ENCODE data around the gene ACOT9. TPM values are rescaled to one million over a fixed set of nuclear protein-coding genes. Genes with fewer than 3 reads are reported as not detected.

ACOT9 gene
- total and polyA plus RNA-seq, 2 experiments from 2014 or later = 28.5 to 34.3 TPM

DNA sequence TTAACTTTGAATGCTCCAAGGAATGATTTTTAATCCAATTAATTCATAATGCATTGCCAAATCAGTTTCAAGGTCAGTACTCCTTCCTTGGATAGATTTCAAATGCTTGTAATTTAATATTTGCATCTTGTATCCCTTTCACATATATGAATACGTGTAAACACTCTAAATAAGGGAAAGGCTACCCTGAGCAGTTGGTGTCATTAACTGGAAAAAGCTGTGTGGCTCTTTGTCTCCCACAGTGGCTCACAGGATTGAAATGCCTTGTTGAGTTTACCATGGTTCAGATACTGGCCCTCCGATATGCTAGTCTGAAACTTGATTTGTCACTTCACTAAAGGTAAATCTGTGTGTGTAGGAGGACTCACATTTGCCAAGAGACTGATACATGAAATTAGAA lies 16.7 kb upstream of the ACOT9 start:
- no peak overlapping the region for H3K4me2 ChIP-seq
- Mint-ChIP-seq H3K27me3 (ENCODE audit: insufficient read depth, low read depth, poor library complexity) (no peaks in the 10 kb centered on the region), H3K36me3 (ENCODE audit: low read depth) (no peaks in the 10 kb centered on the region), H3K27ac (no peak overlapping the region), H3K4me3 (no peak overlapping the region), H3K4me1 (peaks cover 8% of the 10 kb centered on the region), H3K9me3 (no peaks in the 10 kb centered on the region)
- peaks cover 5% of the 10 kb centered on the region; the same call in 1 of the 2 replicates for H3K4me1 ChIP-seq (ENCODE audit: insufficient read depth)
- no peak for ATAC-seq
- H4K20me1 ChIP-seq (replicated peaks; ENCODE audit: insufficient read depth) = no peaks in the 10 kb centered on the region
- H2AFZ ChIP-seq = no peak overlapping the region
- H3K36me3 ChIP-seq (ENCODE audit: insufficient read depth) = no peaks in the 10 kb centered on the region
- no peak overlapping the region for H3K4me3 ChIP-seq
- H3K27ac ChIP-seq (ENCODE audit: low read depth) = no peak overlapping the region
- H3K9me2 ChIP-seq (ENCODE audit: insufficient read depth) = no peaks in the 10 kb centered on the region
- no peak for TF ChIP-seq NANOG (IDR thresholded peaks at IDR 0.05; ENCODE audit: borderline replicate concordance)
- no peak for TF ChIP-seq EZH2phosphoT487 (IDR thresholded peaks at IDR 0.05; ENCODE audit: unreplicated experiment)
- TF ChIP-seq, protein P1, sequence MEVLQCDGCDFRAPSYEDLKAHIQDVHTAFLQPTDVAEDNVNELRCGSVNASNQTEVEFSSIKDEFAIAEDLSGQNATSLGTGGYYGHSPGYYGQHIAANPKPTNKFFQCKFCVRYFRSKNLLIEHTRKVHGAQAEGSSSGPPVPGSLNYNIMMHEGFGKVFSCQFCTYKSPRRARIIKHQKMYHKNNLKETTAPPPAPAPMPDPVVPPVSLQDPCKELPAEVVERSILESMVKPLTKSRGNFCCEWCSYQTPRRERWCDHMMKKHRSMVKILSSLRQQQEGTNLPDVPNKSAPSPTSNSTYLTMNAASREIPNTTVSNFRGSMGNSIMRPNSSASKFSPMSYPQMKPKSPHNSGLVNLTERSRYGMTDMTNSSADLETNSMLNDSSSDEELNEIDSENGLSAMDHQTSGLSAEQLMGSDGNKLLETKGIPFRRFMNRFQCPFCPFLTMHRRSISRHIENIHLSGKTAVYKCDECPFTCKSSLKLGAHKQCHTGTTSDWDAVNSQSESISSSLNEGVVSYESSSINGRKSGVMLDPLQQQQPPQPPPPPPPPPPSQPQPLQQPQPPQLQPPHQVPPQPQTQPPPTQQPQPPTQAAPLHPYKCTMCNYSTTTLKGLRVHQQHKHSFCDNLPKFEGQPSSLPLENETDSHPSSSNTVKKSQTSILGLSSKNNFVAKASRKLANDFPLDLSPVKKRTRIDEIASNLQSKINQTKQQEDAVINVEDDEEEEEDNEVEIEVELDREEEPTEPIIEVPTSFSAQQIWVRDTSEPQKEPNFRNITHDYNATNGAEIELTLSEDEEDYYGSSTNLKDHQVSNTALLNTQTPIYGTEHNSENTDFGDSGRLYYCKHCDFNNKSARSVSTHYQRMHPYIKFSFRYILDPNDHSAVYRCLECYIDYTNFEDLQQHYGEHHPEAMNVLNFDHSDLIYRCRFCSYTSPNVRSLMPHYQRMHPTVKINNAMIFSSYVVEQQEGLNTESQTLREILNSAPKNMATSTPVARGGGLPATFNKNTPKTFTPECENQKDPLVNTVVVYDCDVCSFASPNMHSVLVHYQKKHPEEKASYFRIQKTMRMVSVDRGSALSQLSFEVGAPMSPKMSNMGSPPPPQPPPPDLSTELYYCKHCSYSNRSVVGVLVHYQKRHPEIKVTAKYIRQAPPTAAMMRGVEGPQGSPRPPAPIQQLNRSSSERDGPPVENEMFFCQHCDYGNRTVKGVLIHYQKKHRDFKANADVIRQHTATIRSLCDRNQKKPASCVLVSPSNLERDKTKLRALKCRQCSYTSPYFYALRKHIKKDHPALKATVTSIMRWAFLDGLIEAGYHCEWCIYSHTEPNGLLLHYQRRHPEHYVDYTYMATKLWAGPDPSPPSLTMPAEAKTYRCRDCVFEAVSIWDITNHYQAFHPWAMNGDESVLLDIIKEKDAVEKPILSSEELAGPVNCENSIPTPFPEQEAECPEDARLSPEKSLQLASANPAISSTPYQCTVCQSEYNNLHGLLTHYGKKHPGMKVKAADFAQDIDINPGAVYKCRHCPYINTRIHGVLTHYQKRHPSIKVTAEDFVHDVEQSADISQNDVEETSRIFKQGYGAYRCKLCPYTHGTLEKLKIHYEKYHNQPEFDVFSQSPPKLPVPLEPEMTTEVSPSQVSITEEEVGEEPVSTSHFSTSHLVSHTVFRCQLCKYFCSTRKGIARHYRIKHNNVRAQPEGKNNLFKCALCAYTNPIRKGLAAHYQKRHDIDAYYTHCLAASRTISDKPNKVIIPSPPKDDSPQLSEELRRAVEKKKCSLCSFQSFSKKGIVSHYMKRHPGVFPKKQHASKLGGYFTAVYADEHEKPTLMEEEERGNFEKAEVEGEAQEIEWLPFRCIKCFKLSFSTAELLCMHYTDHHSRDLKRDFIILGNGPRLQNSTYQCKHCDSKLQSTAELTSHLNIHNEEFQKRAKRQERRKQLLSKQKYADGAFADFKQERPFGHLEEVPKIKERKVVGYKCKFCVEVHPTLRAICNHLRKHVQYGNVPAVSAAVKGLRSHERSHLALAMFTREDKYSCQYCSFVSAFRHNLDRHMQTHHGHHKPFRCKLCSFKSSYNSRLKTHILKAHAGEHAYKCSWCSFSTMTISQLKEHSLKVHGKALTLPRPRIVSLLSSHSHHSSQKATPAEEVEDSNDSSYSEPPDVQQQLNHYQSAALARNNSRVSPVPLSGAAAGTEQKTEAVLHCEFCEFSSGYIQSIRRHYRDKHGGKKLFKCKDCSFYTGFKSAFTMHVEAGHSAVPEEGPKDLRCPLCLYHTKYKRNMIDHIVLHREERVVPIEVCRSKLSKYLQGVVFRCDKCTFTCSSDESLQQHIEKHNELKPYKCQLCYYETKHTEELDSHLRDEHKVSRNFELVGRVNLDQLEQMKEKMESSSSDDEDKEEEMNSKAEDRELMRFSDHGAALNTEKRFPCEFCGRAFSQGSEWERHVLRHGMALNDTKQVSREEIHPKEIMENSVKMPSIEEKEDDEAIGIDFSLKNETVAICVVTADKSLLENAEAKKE (CRISPR knock-in tag; IDR thresholded peaks at IDR 0.05) = no peak
- no peak for TF ChIP-seq JUNB (IDR thresholded peaks at IDR 0.05; ENCODE audit: unreplicated experiment)
- TF ChIP-seq EZH2 (IDR thresholded peaks at IDR 0.05; ENCODE audit: low read depth, unreplicated experiment) = no peak
- TF ChIP-seq ZNF331 (CRISPR knock-in tag; IDR thresholded peaks at IDR 0.05; ENCODE audit: low read depth) = no peak
- TF ChIP-seq ZNF114 (CRISPR knock-in tag; IDR thresholded peaks at IDR 0.05) = no peak
- no peak for TF ChIP-seq ETS1 (IDR thresholded peaks at IDR 0.05)
- TF ChIP-seq STAT1 (IDR thresholded peaks at IDR 0.05; ENCODE audit: unreplicated experiment) = no peak
- no peak for TF ChIP-seq REST (IDR thresholded peaks at IDR 0.05; ENCODE audit: unreplicated experiment)
- H3F3A ChIP-seq (replicated peaks; ENCODE audit: low read depth) = no peaks in the 10 kb centered on the region
- no peak for DNase-seq (ENCODE audit: low spot score)
- no peaks in the 10 kb centered on the region for H3K27me3 ChIP-seq (ENCODE audit: insufficient read depth)
- no peaks in the 10 kb centered on the region for H3K79me2 ChIP-seq (replicated peaks; ENCODE audit: insufficient read depth)
